Bronchial epithelial cell (primary cell): ENCODE data around the gene ZNF630. TPM values are rescaled to one million over a fixed set of nuclear protein-coding genes. Genes with fewer than 3 reads are reported as not detected.

Source experiments
- total RNA-seq: library from RNA; depleted of rRNA; stranded (reverse); fragments of >200 nt; gene quantifications from 2 replicates; pipeline ENCODE4 v1.2.1, GENCODE V29; 2014

The ZNF630 gene
- total RNA-seq, 1 donor from 2014 or later: 1.8 TPM

Other genes with a start within 250 kb of the ZNF630 start
- gene ZNF81, start 234.7 kb downstream of the ZNF630 start, total RNA-seq: 2.4 and 3.8 TPM in 2 replicates
- gene ZNF182, start 67.7 kb downstream of the ZNF630 start, total RNA-seq: 3.4 and 3.5 TPM in 2 replicates
- gene SPACA5, start 64.7 kb downstream of the ZNF630 start, total RNA-seq: not detected in 2 replicates
- gene SPACA5B, start 59.0 kb upstream of the ZNF630 start, total RNA-seq: not detected in 2 replicates
- not detected in 2 replicates for gene SSX5, start 125.2 kb upstream of the ZNF630 start, total RNA-seq
- not detected in 2 replicates for gene SSX1, start 183.8 kb upstream of the ZNF630 start, total RNA-seq